HCT116 (cell line): Measurements from ENCODE around the gene MID1. TPM values are rescaled to one million over a fixed set of nuclear protein-coding genes. Genes with fewer than 3 reads are reported as not detected.

Source experiments
- ATAC-seq: fragments of 200-7000 bp; cut with Tn5 transposase; 2 replicates; pipeline ENCODE4 v1.9.1; 2020; ENCODE audit warnings: mild to moderate bottlenecking, moderate library complexity
- BruUV-seq: library from RNA; stranded (reverse); fragments of 400-500 nt; replicated peaks from 2 replicates; lab custom pipeline; 2021; lab: Mats Ljungman, UMichigan
- CTCF ChIA-PET: fragments of 300-600 bp; sonication (Branson Sonifier 250); formaldehyde crosslinking; loops from one replicate; lab custom pipeline; 2021; ENCODE audit warnings: antibody characterized with exemption; lab: Charles Lee
- POLR2A ChIA-PET: fragments of 300-600, 350-600 bp; sonication (Branson Sonifier 250); formaldehyde crosslinking; loops from one replicate; lab custom pipeline; 2021; ENCODE audit warnings: antibody characterized with exemption; lab: Charles Lee
- RAD21 ChIA-PET, 2 experiments: fragments of 300-600 bp; sonication (Branson Sonifier 250); formaldehyde crosslinking; loops; one replicate each; lab custom pipeline; 2023; ENCODE audit warnings: low total read pairs in 2 of 2; ENCODE audit not compliant: uncharacterized antibody in 2 of 2, unreplicated experiment in 2 of 2, low non-redundant PET in 1 of 2; lab: Charles Lee
- DNase-seq: peaks from one replicate; pipeline ENCODE4 v3.0.0-alpha.2; 2010; ENCODE audit warnings: low read depth, low spot score
- H2AFZ ChIP-seq: fragments of 200-600 bp; shearing (Covaris generic), sonication (generic); 2 replicates; pipeline ENCODE4 v1.6.1; 2017; ENCODE audit warnings: low read depth, mixed run types, mixed read lengths, antibody characterized with exemption, low read length; ENCODE audit not compliant: poor library complexity, severe bottlenecking
- H3K27ac ChIP-seq: 2 replicates; pipeline ENCODE4 v1.5.1; 2012; ENCODE audit warnings: low read depth, low read length
- H3K27me3 ChIP-seq: fragments of 200-600 bp; sonication (generic); 2 replicates; pipeline ENCODE4 v1.6.1; 2016; ENCODE audit warnings: mixed run types, low read length, mixed read lengths; ENCODE audit not compliant: insufficient read depth
- H3K36me3 ChIP-seq, 2 experiments: fragments of 200-500 bp in 1 of 2; fragments of 200-600 bp in 1 of 2; sonication (Bioruptor generic) in 1 of 2; sonication (generic) in 1 of 2; 2 replicates each; pipeline versions ENCODE4 v1.5.1 to v1.6.1; 2014 to 2016; ENCODE audit warnings: low read length in 2 of 2, inconsistent platforms in 1 of 2, mixed read lengths in 1 of 2, mixed run types in 1 of 2; ENCODE audit not compliant: insufficient read depth in 2 of 2, control insufficient read depth in 1 of 2
- H3K4me1 ChIP-seq, 2 experiments: fragments of 200-600 bp in 1 of 2; sonication (generic) in 1 of 2; 2 replicates each; pipeline versions ENCODE4 v1.5.1 to v1.6.1; 2012 to 2017; ENCODE audit warnings: low read length in 2 of 2, inconsistent platforms in 1 of 2, mild to moderate bottlenecking in 1 of 2, mixed read lengths in 1 of 2, mixed run types in 1 of 2, moderate library complexity in 1 of 2; ENCODE audit not compliant: insufficient read depth in 2 of 2, control insufficient read depth in 1 of 2
- H3K4me2 ChIP-seq: fragments of 200-600 bp; sonication (generic); 2 replicates; pipeline ENCODE4 v1.6.1; 2017; ENCODE audit warnings: mixed run types, low read length, mixed read lengths
- H3K4me3 ChIP-seq, 2 experiments: fragments of 200-600 bp in 1 of 2; sonication (generic) in 1 of 2; replicated peaks in 1 of 2; 2 replicates each; pipeline ENCODE4 v1.5.1; 2011 to 2016; ENCODE audit warnings: low read length in 2 of 2, control low read depth in 1 of 2, low read depth in 1 of 2, mild to moderate bottlenecking in 1 of 2, mixed read lengths in 1 of 2, mixed run types in 1 of 2
- H3K79me2 ChIP-seq: fragments of 200-600 bp; sonication (generic); 2 replicates; pipeline ENCODE4 v1.6.1; 2017; ENCODE audit warnings: mild to moderate bottlenecking, mixed run types, low read length, moderate library complexity, mixed read lengths; ENCODE audit not compliant: insufficient read depth
- H3K9ac ChIP-seq: fragments of 200-600 bp; sonication (generic); 2 replicates; pipeline ENCODE4 v1.6.1; 2016; ENCODE audit warnings: low read length, mixed read lengths
- H3K9me2 ChIP-seq: fragments of 200-600 bp; sonication (generic), shearing (Covaris generic); 2 replicates; pipeline ENCODE4 v1.6.1; 2017; ENCODE audit warnings: mixed run types, mild to moderate bottlenecking, moderate library complexity; ENCODE audit not compliant: insufficient read depth
- H3K9me3 ChIP-seq, 2 experiments: fragments of 200-500 bp in 1 of 2; fragments of 200-600 bp in 1 of 2; sonication (Bioruptor generic) in 1 of 2; sonication (generic) in 1 of 2; 2 replicates each; pipeline ENCODE4 v1.6.1; 2014 to 2017; ENCODE audit warnings: low read length in 2 of 2, mixed read lengths in 2 of 2, inconsistent platforms in 1 of 2, low read depth in 1 of 2, mild to moderate bottlenecking in 1 of 2, mixed run types in 1 of 2, moderate library complexity in 1 of 2; ENCODE audit not compliant: control insufficient read depth in 1 of 2, insufficient read depth in 1 of 2
- H4K20me1 ChIP-seq: fragments of 200-600 bp; sonication (generic), shearing (Covaris generic); 2 replicates; pipeline ENCODE4 v1.6.1; 2017; ENCODE audit warnings: mixed run types, mild to moderate bottlenecking, moderate library complexity; ENCODE audit not compliant: insufficient read depth
- EGR1 ChIP-seq: IDR thresholded peaks from 2 replicates; pipeline ENCODE4 v1.6.1; 2012; ENCODE audit warnings: low read depth
- FOSL1 ChIP-seq: IDR thresholded peaks from 2 replicates; pipeline ENCODE4 v1.6.1; 2012; ENCODE audit warnings: low read depth
- POLR2A ChIP-seq: IDR thresholded peaks from 2 replicates; pipeline ENCODE4 v1.7.0; 2011; ENCODE audit warnings: borderline replicate concordance; ENCODE audit not compliant: insufficient read depth, insufficient read length; ENCODE audit errors: extremely low read depth
- POLR2AphosphoS5 ChIP-seq: IDR thresholded peaks from 2 replicates; pipeline ENCODE4 v1.6.1; 2011; ENCODE audit warnings: mild to moderate bottlenecking, low read depth, low read length, moderate library complexity
- SP1 ChIP-seq: IDR thresholded peaks from 2 replicates; pipeline ENCODE4 v1.6.1; 2012; ENCODE audit warnings: low read depth
- TCF7L2 ChIP-seq: IDR thresholded peaks from 2 replicates; pipeline ENCODE4 v1.7.0; 2011; ENCODE audit warnings: borderline replicate concordance, inconsistent platforms; ENCODE audit not compliant: insufficient read depth, insufficient read length; ENCODE audit errors: extremely low read depth
- intact Hi-C: fragments of 100-400 bp; cut with micrococcal nuclease; formaldehyde crosslinking; loops from 2 replicates; pipeline ENCODE4 v1.10.0; 2022
- total RNA-seq: library from RNA; stranded (reverse); gene quantifications from one replicate; pipeline ENCODE4 v1.2.1, GENCODE V29; 2021; ENCODE audit not compliant: unreplicated experiment
- TF ChIP-seq, protein P1 (sequence below): IDR thresholded peaks from 2 replicates; pipeline ENCODE4 v1.6.1; 2012; ENCODE audit warnings: low read depth

The MID1 gene
- total RNA-seq, 1 experiment from 2014 or later, result 48.8 TPM

- BruUV-seq, result no TSS peak
- Histone ChIP-seq H2AFZ (no peak overlapping the region), H3K9me3 (no peaks in the 10 kb centered on the region), H3K4me3 (no peak overlapping the region), H3K79me2 (no peaks in the 10 kb centered on the region), H3K27me3 (no peaks in the 10 kb centered on the region), H4K20me1 (no peaks in the 10 kb centered on the region), H3K9me2 (no peaks in the 10 kb centered on the region), H3K36me3 (peaks cover 0 to 3% of the 10 kb centered on the region in 2 experiments; a peak in 2 of 4 replicates), H3K9ac (no peak overlapping the region), H3K27ac (no peak overlapping the region), H3K4me2 (no peak overlapping the region), H3K4me1 (no peaks in the 10 kb centered on the region)
- CTCF ChIA-PET, result no interaction called here
- no peak for DNase-seq
- RAD21 ChIA-PET, result no interaction called here
- intact Hi-C loops, result no loop called here
- no peak for ATAC-seq
- TF ChIP-seq FOSL1 (no peak), POLR2AphosphoS5 (no peak), TCF7L2 (no peak), SP1 (no peak), EGR1 (no peak), POLR2A (no peak)
- TF ChIP-seq, protein P1, sequence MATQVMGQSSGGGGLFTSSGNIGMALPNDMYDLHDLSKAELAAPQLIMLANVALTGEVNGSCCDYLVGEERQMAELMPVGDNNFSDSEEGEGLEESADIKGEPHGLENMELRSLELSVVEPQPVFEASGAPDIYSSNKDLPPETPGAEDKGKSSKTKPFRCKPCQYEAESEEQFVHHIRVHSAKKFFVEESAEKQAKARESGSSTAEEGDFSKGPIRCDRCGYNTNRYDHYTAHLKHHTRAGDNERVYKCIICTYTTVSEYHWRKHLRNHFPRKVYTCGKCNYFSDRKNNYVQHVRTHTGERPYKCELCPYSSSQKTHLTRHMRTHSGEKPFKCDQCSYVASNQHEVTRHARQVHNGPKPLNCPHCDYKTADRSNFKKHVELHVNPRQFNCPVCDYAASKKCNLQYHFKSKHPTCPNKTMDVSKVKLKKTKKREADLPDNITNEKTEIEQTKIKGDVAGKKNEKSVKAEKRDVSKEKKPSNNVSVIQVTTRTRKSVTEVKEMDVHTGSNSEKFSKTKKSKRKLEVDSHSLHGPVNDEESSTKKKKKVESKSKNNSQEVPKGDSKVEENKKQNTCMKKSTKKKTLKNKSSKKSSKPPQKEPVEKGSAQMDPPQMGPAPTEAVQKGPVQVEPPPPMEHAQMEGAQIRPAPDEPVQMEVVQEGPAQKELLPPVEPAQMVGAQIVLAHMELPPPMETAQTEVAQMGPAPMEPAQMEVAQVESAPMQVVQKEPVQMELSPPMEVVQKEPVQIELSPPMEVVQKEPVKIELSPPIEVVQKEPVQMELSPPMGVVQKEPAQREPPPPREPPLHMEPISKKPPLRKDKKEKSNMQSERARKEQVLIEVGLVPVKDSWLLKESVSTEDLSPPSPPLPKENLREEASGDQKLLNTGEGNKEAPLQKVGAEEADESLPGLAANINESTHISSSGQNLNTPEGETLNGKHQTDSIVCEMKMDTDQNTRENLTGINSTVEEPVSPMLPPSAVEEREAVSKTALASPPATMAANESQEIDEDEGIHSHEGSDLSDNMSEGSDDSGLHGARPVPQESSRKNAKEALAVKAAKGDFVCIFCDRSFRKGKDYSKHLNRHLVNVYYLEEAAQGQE, result no peak
- TF ChIP-seq, all 23 proteins: peak for 0
- POLR2A ChIA-PET, result no interaction called here
These were observed 135.6 kb downstream of the MID1 start for GRCh38 chrX:10484683-10485247.
